LHCN-M2 (cell line): ENCODE measurements around the gene ANXA5. TPM values are rescaled to one million over a fixed set of nuclear protein-coding genes. Genes with fewer than 3 reads are reported as not detected.
A peak's percentile ranks its signal among the peaks of the same experiment; 100 is the strongest.
"Not testable (repeated sequence)": the region's sequence is repeated elsewhere in the genome, so short reads cannot be mapped to it uniquely, and the experiment has no call there.

ENCODE experiments used
- DNase-seq: peaks from one replicate; pipeline ENCODE4 v3.0.0-alpha.2; 2012; ENCODE audit warnings: low read depth
- total RNA-seq: library from RNA; depleted of rRNA; stranded (reverse); fragments of >200 nt; gene quantifications from 2 replicates; pipeline ENCODE4 v1.2.3, GENCODE V29; 2014

Gene ANXA5
- total RNA-seq, 1 experiment from 2014 or later, result 1,192 TPM

- no peak for DNase-seq
Measured at GRCh38 chr4:121679267-121679666, 17.5 kb downstream of the ANXA5 start.

GRCh38 chr4:121677524-121677923, 19.3 kb downstream of the ANXA5 start:
- no peak for DNase-seq

- DNase-seq, result no peak
Measured at GRCh38 chr4:121676345-121677075, 20.3 kb downstream of the ANXA5 start.

- peak; percentile 43 for DNase-seq
Measured at GRCh38 chr4:121675715-121676114, 21.1 kb downstream of the ANXA5 start.

GRCh38 chr4:121674696-121675095, 22.1 kb downstream of the ANXA5 start:
- no peak for DNase-seq

- DNase-seq, result no peak
Measured at GRCh38 chr4:121674191-121674590, 22.6 kb downstream of the ANXA5 start.

- DNase-seq, result peak; percentile 43
Measured at GRCh38 chr4:121669163-121669550, 27.6 kb downstream of the ANXA5 start.

- DNase-seq, result peak; percentile 99
Measured at GRCh38 chr4:121668368-121669162, 28.2 kb downstream of the ANXA5 start.

- DNase-seq, result no peak
Measured at GRCh38 chr4:121666091-121666679, 30.6 kb downstream of the ANXA5 start.

GRCh38 chr4:121665371-121665770, 31.4 kb downstream of the ANXA5 start:
- no peak for DNase-seq

GRCh38 chr4:121662225-121662624, 34.6 kb downstream of the ANXA5 start:
- DNase-seq, result no peak

GRCh38 chr4:121660175-121660933, 36.4 kb downstream of the ANXA5 start:
- DNase-seq, result not testable (repeated sequence)

- DNase-seq, result no peak
Measured at GRCh38 chr4:121658125-121658524, 38.7 kb downstream of the ANXA5 start.

- peak; percentile 66 for DNase-seq
Measured at GRCh38 chr4:121656269-121656641, 40.5 kb downstream of the ANXA5 start.

- DNase-seq, result no peak
Measured at GRCh38 chr4:121655320-121656268, 41.2 kb downstream of the ANXA5 start.

- DNase-seq, result no peak
Measured at GRCh38 chr4:121654738-121655137, 42.0 kb downstream of the ANXA5 start.

- no peak for DNase-seq
Measured at GRCh38 chr4:121653986-121654385, 42.8 kb downstream of the ANXA5 start.

- DNase-seq, result no peak
Measured at GRCh38 chr4:121653214-121653613, 43.6 kb downstream of the ANXA5 start.

GRCh38 chr4:121651597-121651996, 45.2 kb downstream of the ANXA5 start:
- DNase-seq, result no peak

- no peak for DNase-seq
Measured at GRCh38 chr4:121650741-121651140, 46.0 kb downstream of the ANXA5 start.

- DNase-seq, result no peak
Measured at GRCh38 chr4:121648516-121648915, 48.3 kb downstream of the ANXA5 start.
